Panc1 (cell line): Measurements from ENCODE around the gene NAPA. TPM values are rescaled to one million over a fixed set of nuclear protein-coding genes. Genes with fewer than 3 reads are reported as not detected.

Experiments used
- ATAC-seq: fragments of 200-7000 bp; cut with Tn5 transposase; 2 replicates; pipeline ENCODE4 v1.9.1; 2020; ENCODE audit warnings: mild to moderate bottlenecking, moderate library complexity
- BruUV-seq: library from RNA; stranded (reverse); fragments of 400-500 nt; replicated peaks from 2 replicates; lab custom pipeline; 2021; lab: Mats Ljungman, UMichigan
- CTCF ChIA-PET: fragments of 300-600 bp; sonication (Branson Sonifier 250); formaldehyde crosslinking; loops from one replicate; lab custom pipeline; 2022; ENCODE audit warnings: antibody characterized with exemption; lab: Charles Lee
- POLR2A ChIA-PET: fragments of 300-600 bp; sonication (Branson Sonifier 250); formaldehyde crosslinking; loops from one replicate; lab custom pipeline; 2022; ENCODE audit warnings: antibody characterized with exemption; lab: Charles Lee
- DNase-seq: peaks from one replicate; pipeline ENCODE4 v3.0.0-alpha.2; 2010; ENCODE audit warnings: low read depth, low spot score
- H3K27ac ChIP-seq: 2 replicates; pipeline ENCODE4 v1.5.1; 2011; ENCODE audit warnings: mild to moderate bottlenecking, low read length, inconsistent platforms
- H3K27me3 ChIP-seq: fragments of 200-500 bp; sonication (Bioruptor generic); 2 replicates; pipeline ENCODE4 v1.6.0; 2014; ENCODE audit warnings: low read length, inconsistent platforms; ENCODE audit not compliant: control insufficient read depth, insufficient read depth
- H3K36me3 ChIP-seq: fragments of 200-500 bp; sonication (Bioruptor generic); 2 replicates; pipeline ENCODE4 v1.5.1; 2014; ENCODE audit warnings: inconsistent platforms, mild to moderate bottlenecking, low read length, moderate library complexity; ENCODE audit not compliant: control insufficient read depth, insufficient read depth
- H3K4me1 ChIP-seq: 2 replicates; pipeline ENCODE4 v1.5.1; 2011; ENCODE audit warnings: inconsistent platforms, mild to moderate bottlenecking, low read length, moderate library complexity; ENCODE audit not compliant: control insufficient read depth, insufficient read depth
- H3K4me3 ChIP-seq, 2 experiments: 2 replicates each; pipeline ENCODE4 v1.5.1; 2011 to 2012; ENCODE audit warnings: low read depth in 2 of 2, low read length in 2 of 2, mild to moderate bottlenecking in 2 of 2, inconsistent platforms in 1 of 2, moderate library complexity in 1 of 2
- H3K9me3 ChIP-seq: fragments of 200-500 bp; sonication (Bioruptor generic); 2 replicates; pipeline ENCODE4 v1.5.1; 2014; ENCODE audit warnings: low read depth, mild to moderate bottlenecking, inconsistent platforms, low read length, moderate library complexity; ENCODE audit not compliant: control insufficient read depth, insufficient read depth
- POLR2AphosphoS5 ChIP-seq: IDR thresholded peaks from 2 replicates; pipeline ENCODE4 v1.6.1; 2012; ENCODE audit warnings: mild to moderate bottlenecking, low read depth, low read length, moderate library complexity
- REST ChIP-seq, 2 experiments: IDR thresholded peaks; 2 replicates each; pipeline ENCODE4 v1.6.1; 2011 to 2012; ENCODE audit warnings: low read depth in 2 of 2, control low read depth in 1 of 2, low read length in 1 of 2, mild to moderate bottlenecking in 1 of 2, moderate library complexity in 1 of 2; ENCODE audit not compliant: insufficient read depth in 1 of 2
- SIN3A ChIP-seq: IDR thresholded peaks from 2 replicates; pipeline ENCODE4 v1.6.1; 2012; ENCODE audit warnings: low read depth, mild to moderate bottlenecking, low read length, moderate library complexity, borderline replicate concordance; ENCODE audit not compliant: insufficient read depth
- TCF7L2 ChIP-seq: IDR thresholded peaks from 2 replicates; pipeline ENCODE4 v1.6.1; 2011; ENCODE audit warnings: mild to moderate bottlenecking, low read depth, low read length, inconsistent platforms
- in situ Hi-C: cut with HindIII; loops from 2 replicates; pipeline ENCODE4 v1.10.0; 2016; ENCODE audit warnings: low sequenced_read_pairs, low pct_unique_long_range_greater_than_20kb
- intact Hi-C: fragments of 100-400 bp; cut with micrococcal nuclease; formaldehyde crosslinking; loops from one replicate; pipeline ENCODE4 v1.10.0; 2022; ENCODE audit not compliant: unreplicated experiment
- total RNA-seq: library from RNA; stranded (reverse); gene quantifications from one replicate; pipeline ENCODE4 v1.2.1, GENCODE V29; 2021; ENCODE audit not compliant: unreplicated experiment
- TF ChIP-seq, protein P1 (sequence below): fragments of 450-650 bp; IDR thresholded peaks from 2 replicates; pipeline ENCODE4 v1.5.1; 2017; ENCODE audit warnings: mild to moderate bottlenecking

Gene NAPA
- total RNA-seq, 1 experiment from 2014 or later, result 71.0 TPM

DNA sequence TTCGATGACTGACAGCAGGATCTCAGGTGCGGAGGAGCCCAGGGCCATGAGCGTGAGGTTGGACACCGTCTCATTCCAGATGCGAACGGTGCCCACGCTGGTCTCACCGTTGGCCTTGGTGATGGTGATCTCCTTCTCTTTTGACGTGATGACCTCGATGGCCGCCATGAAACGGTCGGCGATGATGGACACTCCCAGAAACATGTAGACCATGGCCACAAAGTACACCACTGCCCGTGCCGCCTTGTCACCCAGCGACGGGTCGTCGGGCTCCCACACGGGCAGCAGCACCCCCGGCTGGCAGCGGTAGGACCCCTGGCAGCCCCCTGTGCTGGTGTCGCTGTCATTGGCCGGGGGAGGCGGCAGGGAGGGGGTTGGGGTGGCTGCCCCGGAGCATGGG lies 48.9 kb downstream of the NAPA start:
- ATAC-seq (no peak), DNase-seq (no peak)
- Histone ChIP-seq H3K27me3 (no peaks in the 10 kb centered on the region; the same call in 1 of the 2 replicates), H3K36me3 (no peaks in the 10 kb centered on the region), H3K4me3 (no peak overlapping the region), H3K9me3 (no peaks in the 10 kb centered on the region), H3K27ac (no peak overlapping the region), H3K4me1 (no peaks in the 10 kb centered on the region; the same call in none of the 2 replicates)
- intact Hi-C loops, result no loop called here
- BruUV-seq, result no TSS peak
- TF ChIP-seq REST (IDR thresholded peaks at IDR 0.05; ENCODE audit: insufficient read depth in 1 of 2, low read depth in 2 of 2, low read length in 1 of 2) (no peak), TCF7L2 (no peak), SIN3A (no peak)
- TF ChIP-seq, protein P1, sequence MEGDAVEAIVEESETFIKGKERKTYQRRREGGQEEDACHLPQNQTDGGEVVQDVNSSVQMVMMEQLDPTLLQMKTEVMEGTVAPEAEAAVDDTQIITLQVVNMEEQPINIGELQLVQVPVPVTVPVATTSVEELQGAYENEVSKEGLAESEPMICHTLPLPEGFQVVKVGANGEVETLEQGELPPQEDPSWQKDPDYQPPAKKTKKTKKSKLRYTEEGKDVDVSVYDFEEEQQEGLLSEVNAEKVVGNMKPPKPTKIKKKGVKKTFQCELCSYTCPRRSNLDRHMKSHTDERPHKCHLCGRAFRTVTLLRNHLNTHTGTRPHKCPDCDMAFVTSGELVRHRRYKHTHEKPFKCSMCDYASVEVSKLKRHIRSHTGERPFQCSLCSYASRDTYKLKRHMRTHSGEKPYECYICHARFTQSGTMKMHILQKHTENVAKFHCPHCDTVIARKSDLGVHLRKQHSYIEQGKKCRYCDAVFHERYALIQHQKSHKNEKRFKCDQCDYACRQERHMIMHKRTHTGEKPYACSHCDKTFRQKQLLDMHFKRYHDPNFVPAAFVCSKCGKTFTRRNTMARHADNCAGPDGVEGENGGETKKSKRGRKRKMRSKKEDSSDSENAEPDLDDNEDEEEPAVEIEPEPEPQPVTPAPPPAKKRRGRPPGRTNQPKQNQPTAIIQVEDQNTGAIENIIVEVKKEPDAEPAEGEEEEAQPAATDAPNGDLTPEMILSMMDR, result no peak
- ChIA-PET POLR2A (no interaction called here), CTCF (interaction anchor here (0.6 kb wide), 1 partner anchor 384 kb away, joined by 6 read pairs; no protein-coding TSS in a partner anchor)
- in situ Hi-C loops, result no loop called here

DNA sequence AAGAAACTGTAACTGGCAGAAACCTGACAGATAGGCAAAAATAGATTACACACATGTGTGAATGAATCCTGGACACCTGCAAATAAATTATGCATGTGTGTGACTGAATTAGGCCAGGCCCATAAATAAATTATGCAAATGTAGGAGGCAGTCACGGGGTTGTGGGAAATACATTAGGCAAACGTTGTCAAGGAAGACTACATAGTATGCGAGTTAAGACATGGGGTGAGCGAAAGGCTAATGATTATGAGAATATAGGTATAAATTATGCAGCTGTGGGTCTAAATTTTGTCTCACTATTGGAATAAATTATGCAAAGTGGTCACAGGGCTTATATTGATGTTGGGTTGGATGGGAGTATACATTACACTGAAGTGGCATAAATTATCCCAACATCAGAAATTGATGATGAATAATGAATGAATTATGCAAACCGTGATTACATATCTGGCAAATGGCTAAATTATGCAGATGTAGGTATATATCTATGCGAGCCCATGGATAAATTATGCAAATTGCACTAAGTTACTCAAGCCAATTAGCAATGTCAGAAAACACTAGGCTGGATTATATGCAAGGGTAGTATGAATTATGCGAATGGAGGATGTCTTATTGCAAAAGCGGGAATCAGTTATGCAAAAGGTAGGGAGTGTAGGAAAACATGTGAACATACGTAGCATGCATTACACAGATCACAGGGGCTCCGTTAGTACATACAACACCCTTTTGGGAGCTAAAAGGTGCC lies 50.0 kb downstream of the NAPA start:
- no peaks in the 10 kb centered on the region for H3K36me3 ChIP-seq
- ChIA-PET CTCF (interaction anchor here (0.6 kb wide), 1 partner anchor 636 kb away, joined by 6 read pairs; no protein-coding TSS in a partner anchor), POLR2A (no interaction called here)
- no peak overlapping the region for H3K27ac ChIP-seq
- ATAC-seq (no peak), DNase-seq (no peak)
- intact Hi-C loops (no loop called here), in situ Hi-C loops (no loop called here)
- H3K27me3 ChIP-seq, result no peaks in the 10 kb centered on the region; the same call in 1 of the 2 replicates
- no TSS peak for BruUV-seq
- no peaks in the 10 kb centered on the region for H3K9me3 ChIP-seq
- H3K4me3 ChIP-seq, result no peak overlapping the region
- no peaks in the 10 kb centered on the region; the same call in 1 of the 2 replicates for H3K4me1 ChIP-seq
- TF ChIP-seq REST (IDR thresholded peaks at IDR 0.05; ENCODE audit: insufficient read depth in 1 of 2, low read depth in 2 of 2, low read length in 1 of 2), result no peak
- no peak for TF ChIP-seq SIN3A
- TF ChIP-seq TCF7L2, result no peak
- TF ChIP-seq POLR2AphosphoS5, result no peak
- TF ChIP-seq, protein P1, result no peak
